DND-41 (cell line): ENCODE data around the gene TCAP.

ENCODE experiments used
- ATAC-seq: fragments of 200-7000 bp; cut with Tn5 transposase; 3 replicates; pipeline ENCODE4 v1.9.1; 2021; ENCODE audit warnings: low read depth; ENCODE audit not compliant: insufficient read depth
- DNase-seq: peaks from one replicate; pipeline ENCODE4 v3.0.0-alpha.2; 2020
- H2AFZ ChIP-seq: 2 replicates; pipeline ENCODE4 v1.6.0; 2012; ENCODE audit warnings: low read depth, low read length
- H3K27ac ChIP-seq: 2 replicates; pipeline ENCODE4 v1.5.1; 2012; ENCODE audit warnings: low read length, inconsistent platforms
- H3K27me3 ChIP-seq: fragments of 200-600 bp; sonication (generic); 2 replicates; pipeline ENCODE4 v1.6.0; 2012; ENCODE audit warnings: low read length, mild to moderate bottlenecking, inconsistent platforms; ENCODE audit not compliant: insufficient read depth, poor library complexity
- H3K36me3 ChIP-seq: 2 replicates; pipeline ENCODE4 v1.5.1; 2012; ENCODE audit warnings: low read length, inconsistent platforms; ENCODE audit not compliant: insufficient read depth
- H3K4me1 ChIP-seq: 2 replicates; pipeline ENCODE4 v1.5.1; 2012; ENCODE audit warnings: mild to moderate bottlenecking, low read length; ENCODE audit not compliant: insufficient read depth
- H3K4me2 ChIP-seq: 2 replicates; pipeline ENCODE4 v1.6.0; 2012; ENCODE audit warnings: mild to moderate bottlenecking, moderate library complexity, low read length, inconsistent platforms; ENCODE audit not compliant: insufficient read depth
- H3K4me3 ChIP-seq, 2 experiments: fragments of 200-600 bp in 1 of 2; shearing (Covaris generic) in 1 of 2; 2 replicates each; pipeline ENCODE4 v1.5.1; 2012 to 2016; ENCODE audit warnings: inconsistent platforms in 2 of 2, low read length in 2 of 2, mild to moderate bottlenecking in 2 of 2, low read depth in 1 of 2, moderate library complexity in 1 of 2
- H3K79me2 ChIP-seq: 2 replicates; pipeline ENCODE4 v1.6.0; 2012; ENCODE audit warnings: low read length, inconsistent platforms; ENCODE audit not compliant: insufficient read depth
- H3K9ac ChIP-seq: 2 replicates; pipeline ENCODE4 v1.6.0; 2012; ENCODE audit warnings: low read depth, mild to moderate bottlenecking, inconsistent platforms, low read length, moderate library complexity
- H3K9me3 ChIP-seq: 2 replicates; pipeline ENCODE4 v1.5.1; 2012; ENCODE audit warnings: low read length, moderate library complexity, mild to moderate bottlenecking, inconsistent platforms; ENCODE audit not compliant: insufficient read depth, severe bottlenecking
- H4K20me1 ChIP-seq: 2 replicates; pipeline ENCODE4 v1.6.0; 2012; ENCODE audit warnings: low read length; ENCODE audit not compliant: insufficient read depth
- CTCF ChIP-seq: IDR thresholded peaks from 2 replicates; pipeline ENCODE4 v1.5.1; 2012; ENCODE audit warnings: borderline replicate concordance, low read length, moderate library complexity, mild to moderate bottlenecking; ENCODE audit not compliant: poor library complexity, severe bottlenecking; ENCODE audit errors: extremely low read depth
- EZH2 ChIP-seq: IDR thresholded peaks from 3 replicates; pipeline ENCODE4 v1.6.1; 2012; ENCODE audit warnings: borderline replicate concordance, low read depth, mild to moderate bottlenecking, moderate library complexity, low read length, inconsistent platforms; ENCODE audit not compliant: severe bottlenecking

TCAP gene

DNA sequence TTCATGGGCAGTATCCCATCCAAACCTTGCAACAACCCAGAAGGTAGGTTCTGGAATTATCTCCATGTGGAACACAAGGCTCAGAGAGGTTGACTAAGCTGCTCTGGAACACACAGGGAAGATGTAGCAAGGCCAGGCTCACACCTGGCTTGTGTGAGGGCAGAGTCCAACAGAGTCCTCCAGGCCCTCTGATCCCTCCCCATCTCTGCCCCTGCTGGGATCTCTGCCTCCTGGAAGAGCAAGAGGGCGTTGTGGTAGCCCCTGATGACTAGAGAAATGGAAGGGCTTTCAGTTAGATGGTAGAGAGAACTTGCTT lies 45.4 kb upstream of the TCAP start:
- DNase-seq (no peak), ATAC-seq (no peak)
- Histone ChIP-seq H3K4me2 (no peak overlapping the region), H4K20me1 (peaks cover 13% of the 10 kb centered on the region; the same call in 1 of the 2 replicates), H3K27me3 (peaks cover 46% of the 10 kb centered on the region), H3K9me3 (no peaks in the 10 kb centered on the region), H3K27ac (no peak overlapping the region), H3K9ac (no peak overlapping the region), H3K4me1 (peaks cover 30% of the 10 kb centered on the region), H3K36me3 (no peaks in the 10 kb centered on the region), H2AFZ (no peak overlapping the region), H3K79me2 (no peaks in the 10 kb centered on the region), H3K4me3 (no peak overlapping the region)
- TF ChIP-seq EZH2 (no peak), CTCF (no peak)

DNA sequence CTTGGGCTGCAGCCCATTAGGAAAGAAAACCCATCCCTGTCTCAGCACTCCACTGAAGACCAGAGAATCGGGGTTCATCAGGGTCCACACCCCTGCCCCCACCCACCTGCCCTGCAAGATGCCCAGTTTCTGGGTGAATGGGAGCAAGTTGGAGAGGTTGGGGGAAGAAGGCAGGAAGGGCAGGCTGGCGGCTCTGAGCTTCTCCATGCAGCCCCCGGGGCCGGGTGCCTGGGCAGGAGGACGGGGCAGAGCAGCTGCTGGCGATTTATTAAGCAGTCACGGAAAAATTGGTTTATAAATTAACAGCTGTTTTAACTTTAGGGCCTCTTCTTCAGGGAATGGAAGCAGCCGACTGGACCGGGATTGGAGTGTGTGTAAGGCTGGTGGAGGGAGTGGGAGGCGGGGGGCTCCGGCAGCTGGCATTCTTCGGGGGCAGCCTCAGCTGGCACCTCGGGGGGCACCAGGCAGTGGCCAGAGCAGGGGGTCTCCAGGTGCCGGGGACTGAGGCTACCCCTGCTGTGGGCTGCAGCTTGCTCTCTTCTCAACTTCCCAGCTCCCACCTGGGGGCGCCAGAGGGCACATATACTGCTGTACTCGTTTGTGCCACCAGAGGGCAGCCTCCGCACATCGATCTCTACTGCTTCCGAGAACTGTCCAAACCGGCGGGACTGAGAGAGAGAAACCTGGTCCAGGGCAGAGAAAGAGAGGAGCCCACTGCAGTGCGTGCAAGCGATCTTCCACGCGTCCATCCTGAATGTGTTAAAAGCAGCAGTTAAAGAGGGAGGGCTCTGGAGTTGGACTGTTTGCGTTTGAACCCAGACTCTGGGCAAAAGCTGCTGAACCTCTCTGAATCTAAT lies 43.4 kb upstream of the TCAP start:
- Histone ChIP-seq H3K27ac (no peak overlapping the region), H3K4me3 (peak overlapping the region in 1 of 2 experiments; percentile 23; a peak in 2 of 4 replicates), H2AFZ (peak overlapping the region; percentile 59), H3K4me1 (peaks cover 30% of the 10 kb centered on the region), H3K27me3 (peaks cover 39% of the 10 kb centered on the region), H4K20me1 (peaks cover 9% of the 10 kb centered on the region; the same call in 1 of the 2 replicates), H3K4me2 (peak overlapping the region; percentile 62), H3K9ac (peak overlapping the region; percentile 3; the same call in 1 of the 2 replicates), H3K79me2 (no peaks in the 10 kb centered on the region), H3K9me3 (no peaks in the 10 kb centered on the region), H3K36me3 (no peaks in the 10 kb centered on the region)
- DNase-seq (peak; percentile 89), ATAC-seq (peak; percentile 66)
- TF ChIP-seq CTCF (peak; percentile 100), EZH2 (no peak)

DNA sequence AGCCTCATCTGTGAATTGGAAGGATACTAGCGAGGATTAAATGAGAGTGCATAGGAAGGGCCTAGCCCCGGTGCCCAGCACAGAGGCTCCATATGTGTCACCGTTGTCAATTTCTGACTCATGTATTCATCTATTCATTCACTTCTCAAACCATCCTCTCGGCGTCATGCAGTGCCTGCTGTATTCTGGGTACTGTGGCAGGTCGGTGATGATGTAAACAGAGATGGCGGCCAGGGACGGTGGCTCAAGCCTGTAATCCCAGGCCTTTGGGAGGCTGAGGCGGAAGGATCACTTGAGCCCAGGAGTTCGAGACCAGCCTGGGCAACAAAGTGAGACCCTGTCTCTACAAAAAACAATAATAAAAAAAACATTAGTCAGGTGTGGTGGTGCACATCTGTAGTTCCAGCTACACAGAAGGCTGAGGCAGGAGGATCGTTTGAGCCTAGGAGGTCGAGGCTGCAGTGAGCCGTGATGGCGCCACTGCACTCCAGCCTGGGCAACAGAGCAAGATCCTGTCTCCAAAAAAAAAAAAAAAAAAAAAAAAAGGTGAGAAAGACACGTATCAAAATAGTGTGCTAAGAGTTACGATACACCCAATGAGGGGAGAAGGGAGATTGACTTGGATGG lies 42.7 kb upstream of the TCAP start:
- no peak overlapping the region for H3K27ac ChIP-seq
- H3K4me3 ChIP-seq = peak overlapping the region in 1 of 2 experiments; percentile 23; a peak in 1 of 4 replicates
- H3K36me3 ChIP-seq = no peaks in the 10 kb centered on the region
- ATAC-seq (no peak), DNase-seq (no peak)
- TF ChIP-seq CTCF (no peak), EZH2 (no peak)
- peaks cover 33% of the 10 kb centered on the region for H3K27me3 ChIP-seq
- peaks cover 25% of the 10 kb centered on the region for H3K4me1 ChIP-seq
- H3K9me3 ChIP-seq = no peaks in the 10 kb centered on the region
- H2AFZ ChIP-seq = peak overlapping the region; percentile 59
- no peaks in the 10 kb centered on the region for H3K79me2 ChIP-seq
- peak overlapping the region; percentile 62 for H3K4me2 ChIP-seq
- H3K9ac ChIP-seq = peak overlapping the region; percentile 3; the same call in 1 of the 2 replicates
- peaks cover 9% of the 10 kb centered on the region; the same call in 1 of the 2 replicates for H4K20me1 ChIP-seq
